Liver (tissue), 9 donors: ENCODE data around the gene PLA2G4F. TPM values are rescaled to one million over a fixed set of nuclear protein-coding genes. Genes with fewer than 3 reads are reported as not detected.

ENCODE experiments used
- DNase-seq: peaks from one replicate; pipeline ENCODE4 v3.0.0-alpha.2; 2017; ENCODE audit warnings: low spot score
- H3K27ac ChIP-seq, 2 donors: one replicate each; pipeline ENCODE4 v1.7.0; 2013; ENCODE audit warnings: inconsistent platforms in 2 of 2, low read length in 2 of 2, control low read depth in 1 of 2, low read depth in 1 of 2, mild to moderate bottlenecking in 1 of 2
- H3K27me3 ChIP-seq, 4 donors: one replicate each; pipeline versions ENCODE4 v1.6.1 to v1.7.0; 2013; ENCODE audit warnings: low read length in 3 of 4, inconsistent platforms in 1 of 4, mild to moderate bottlenecking in 1 of 4, moderate library complexity in 1 of 4; ENCODE audit not compliant: control insufficient read depth in 4 of 4, insufficient read depth in 4 of 4
- H3K36me3 ChIP-seq, 4 donors: one replicate each; pipeline versions ENCODE4 v1.6.1 to v1.7.0; 2013; ENCODE audit warnings: low read length in 3 of 4, mild to moderate bottlenecking in 3 of 4, low read depth in 1 of 4, moderate library complexity in 1 of 4; ENCODE audit not compliant: control insufficient read depth in 4 of 4, insufficient read depth in 3 of 4
- H3K4me1 ChIP-seq, 4 donors: one replicate each; pipeline versions ENCODE4 v1.6.1 to v1.7.0; 2013; ENCODE audit warnings: low read length in 3 of 4, mild to moderate bottlenecking in 3 of 4, moderate library complexity in 1 of 4; ENCODE audit not compliant: control insufficient read depth in 4 of 4, insufficient read depth in 4 of 4
- H3K4me3 ChIP-seq, 3 donors: one replicate each; pipeline versions ENCODE4 v1.6.1 to v1.7.0; 2013; ENCODE audit warnings: low read length in 3 of 3, control low read depth in 1 of 3, low read depth in 1 of 3, mild to moderate bottlenecking in 1 of 3
- H3K9ac ChIP-seq, 2 donors: one replicate each; pipeline ENCODE4 v1.7.0; 2013; ENCODE audit warnings: low read length in 2 of 2, mild to moderate bottlenecking in 2 of 2, moderate library complexity in 2 of 2, control low read depth in 1 of 2, low read depth in 1 of 2
- H3K9me3 ChIP-seq, 4 donors: one replicate each; pipeline versions ENCODE4 v1.6.1 to v1.7.0; 2013; ENCODE audit warnings: low read length in 3 of 4; ENCODE audit not compliant: control insufficient read depth in 4 of 4
- EGR1 ChIP-seq, 2 donors: IDR thresholded peaks; 2 replicates each; pipeline ENCODE4 v1.6.1; 2016 to 2018; ENCODE audit warnings: antibody characterized with exemption in 2 of 2, low read depth in 2 of 2
- FOXA1 ChIP-seq: IDR thresholded peaks from 2 replicates; pipeline ENCODE4 v1.6.1; 2016; ENCODE audit warnings: antibody characterized with exemption
- FOXA2 ChIP-seq: IDR thresholded peaks from 2 replicates; pipeline ENCODE4 v1.6.1; 2016; ENCODE audit warnings: antibody characterized with exemption
- GABPA ChIP-seq, 2 donors: IDR thresholded peaks in 1 of 2; conservative IDR thresholded peaks in 1 of 2; 2 replicates each; pipeline ENCODE4 v1.6.1; 2016; ENCODE audit warnings: antibody characterized with exemption in 2 of 2, mild to moderate bottlenecking in 1 of 2, moderate library complexity in 1 of 2
- JUND ChIP-seq, 2 donors: IDR thresholded peaks; 2 replicates each; pipeline ENCODE4 v1.6.1; 2016; ENCODE audit warnings: antibody characterized with exemption in 2 of 2
- NR2F2 ChIP-seq: IDR thresholded peaks from 2 replicates; pipeline ENCODE4 v1.6.1; 2016; ENCODE audit warnings: antibody characterized with exemption
- RAD21 ChIP-seq, 2 donors: IDR thresholded peaks; 2 replicates each; pipeline ENCODE4 v1.6.1; 2016; ENCODE audit warnings: antibody characterized with exemption in 2 of 2, mild to moderate bottlenecking in 2 of 2
- RXRA ChIP-seq, 2 donors: IDR thresholded peaks; 2 replicates each; pipeline ENCODE4 v1.6.1; 2017 to 2018; ENCODE audit warnings: antibody characterized with exemption in 2 of 2, mild to moderate bottlenecking in 1 of 2
- SP1 ChIP-seq: IDR thresholded peaks from 2 replicates; pipeline ENCODE4 v1.6.1; 2018; ENCODE audit warnings: antibody characterized with exemption, mild to moderate bottlenecking
- TAF1 ChIP-seq: conservative IDR thresholded peaks from 2 replicates; pipeline ENCODE4 v1.6.1; 2016; ENCODE audit warnings: antibody characterized with exemption, mild to moderate bottlenecking
- YY1 ChIP-seq: IDR thresholded peaks from 2 replicates; pipeline ENCODE4 v1.6.1; 2016; ENCODE audit warnings: antibody characterized with exemption, mild to moderate bottlenecking
- WGBS: extraction: QIAGEN DNeasy Blood & Tissue Kit; methylation state at CpG from one replicate; pipeline ENCODE4 v1.1.7; 2013; 5-methylcytosine and 5-hydroxymethylcytosine counted together
- polyA plus RNA-seq, 2 donors: library from polyadenylated mRNA; stranded (reverse) in 1 of 2; unstranded in 1 of 2; fragments of 200-250 nt in 1 of 2; fragments of >200 nt in 1 of 2; fragmentation: Nextera tagmentation in 1 of 2; extraction: Ambion mirVana in 1 of 2; gene quantifications; one replicate each; pipeline versions ENCODE4 v1.2.1 to v1.2.3, GENCODE V29; 2013 to 2015
- total RNA-seq, 2 donors: library from RNA; depleted of rRNA; stranded (reverse); fragments of >200 nt; gene quantifications; one replicate each; pipeline ENCODE4 v1.2.3, GENCODE V29; 2014
- TF ChIP-seq, protein P1 (sequence below): IDR thresholded peaks from 2 replicates; pipeline ENCODE4 v1.6.1; 2016; ENCODE audit warnings: antibody characterized with exemption
- TF ChIP-seq, protein P2 (sequence below): IDR thresholded peaks from 2 replicates; pipeline ENCODE4 v1.6.1; 2016; ENCODE audit warnings: antibody characterized with exemption
- TF ChIP-seq, protein P3 (sequence below): IDR thresholded peaks from 2 replicates; pipeline ENCODE4 v1.6.1; 2016; ENCODE audit warnings: antibody characterized with exemption, mild to moderate bottlenecking
- TF ChIP-seq, protein P4 (sequence below): IDR thresholded peaks from 2 replicates; pipeline ENCODE4 v1.6.1; 2016; ENCODE audit warnings: antibody characterized with exemption
- TF ChIP-seq, protein P5 (sequence below): fragments of 150-350 bp; IDR thresholded peaks from 2 replicates; pipeline ENCODE4 v1.5.1; 2017; ENCODE audit warnings: improper control_type of control experiment, low read depth, low read length; ENCODE audit not compliant: missing input control
- donor health status: healthy.
- donor health status: healthy.
- donor health status: healthy.
- donor health status: healthy.
- donor health status: healthy.

The PLA2G4F gene
- total and polyA plus RNA-seq, 4 donors = not detected

DNA sequence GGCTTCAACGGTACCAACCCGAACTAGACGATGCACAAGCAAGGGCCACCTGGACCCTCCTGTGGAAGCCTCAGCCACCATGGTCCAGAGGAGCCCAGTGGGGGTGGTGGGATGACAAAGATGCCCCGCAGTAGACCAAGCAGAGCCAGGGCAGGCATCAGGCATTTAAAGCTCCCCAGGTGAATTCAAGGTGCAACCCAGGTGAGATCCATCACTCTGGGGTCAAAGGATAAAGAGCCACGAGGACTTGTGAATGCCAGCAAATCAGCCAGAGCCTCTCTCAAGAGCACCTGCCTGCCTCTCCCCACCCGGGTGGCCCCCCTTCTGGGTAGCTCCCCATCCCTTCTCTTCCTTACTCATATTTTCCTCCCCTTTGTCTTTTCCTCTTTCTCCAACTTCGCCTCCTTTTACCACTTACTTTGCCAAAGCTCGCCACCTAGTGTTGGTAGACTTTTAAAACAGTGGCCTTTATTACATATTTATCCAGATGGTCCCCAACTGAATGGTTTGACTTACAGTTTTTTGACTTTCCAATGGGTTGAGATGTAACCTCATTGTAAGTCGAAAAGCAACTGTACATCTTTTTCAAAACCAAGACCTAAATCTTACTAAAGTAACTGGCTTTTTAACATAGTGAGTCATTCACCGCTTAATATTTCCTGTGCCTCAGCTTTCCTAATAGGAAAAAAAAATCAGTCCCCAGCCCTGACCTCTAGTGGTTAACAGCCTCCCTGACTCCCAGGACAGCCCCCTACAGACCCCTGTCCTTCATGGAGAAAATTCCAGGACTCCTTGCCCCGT, 18.8 kb downstream of the PLA2G4F start:
- 54% methylated on average over 11 of the region's 11 CpGs for WGBS
- DNase-seq = peak; percentile 28

DNA sequence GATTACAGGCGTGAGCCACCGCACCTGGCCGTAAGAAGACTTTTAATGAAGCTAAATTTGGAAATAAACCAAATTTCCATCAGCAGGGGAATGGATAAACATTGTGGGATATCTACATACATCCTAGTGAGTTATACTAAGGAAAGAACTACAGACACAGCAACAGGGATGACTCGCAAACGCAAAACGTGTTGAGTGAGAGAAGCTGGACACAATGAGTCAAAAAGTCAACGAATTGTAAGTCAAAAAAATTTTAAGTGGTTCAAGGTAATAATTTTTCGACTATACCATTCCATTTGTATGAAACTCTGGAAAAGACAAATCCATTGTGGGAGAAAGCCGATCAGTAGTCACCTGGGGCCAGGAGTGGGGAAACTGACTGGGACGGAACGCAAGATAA, 19.9 kb downstream of the PLA2G4F start:
- no peak for DNase-seq
- H3K9me3 ChIP-seq = peaks cover 0 to 7% (median 4%) of the 10 kb centered on the region in 4 donors
- H3K27ac ChIP-seq = no peak overlapping the region
- 86% methylated on average over 11 of the region's 11 CpGs for WGBS
- no peak overlapping the region for H3K4me3 ChIP-seq
- no peaks in the 10 kb centered on the region for H3K27me3 ChIP-seq
- peaks cover 0 to 1% (median 0%) of the 10 kb centered on the region in 4 donors for H3K4me1 ChIP-seq
- no peaks in the 10 kb centered on the region for H3K36me3 ChIP-seq
- H3K9ac ChIP-seq = no peak overlapping the region
- TF ChIP-seq, protein P1, sequence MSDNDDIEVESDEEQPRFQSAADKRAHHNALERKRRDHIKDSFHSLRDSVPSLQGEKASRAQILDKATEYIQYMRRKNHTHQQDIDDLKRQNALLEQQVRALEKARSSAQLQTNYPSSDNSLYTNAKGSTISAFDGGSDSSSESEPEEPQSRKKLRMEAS = no peak
- TF ChIP-seq NR2F2 (no peak), RXRA (IDR thresholded peaks at IDR 0.05) (no peak), YY1 (no peak), FOXA1 (no peak), FOXA2 (no peak), JUND (IDR thresholded peaks at IDR 0.05) (no peak), TAF1 (no peak), SP1 (no peak), GABPA (IDR thresholded peaks at IDR 0.05 in 1 of 2, conservative IDR thresholded peaks at IDR 0.05 in 1 of 2) (no peak), EGR1 (IDR thresholded peaks at IDR 0.05; ENCODE audit: low read depth in 2 of 2) (no peak)
- TF ChIP-seq, protein P2, sequence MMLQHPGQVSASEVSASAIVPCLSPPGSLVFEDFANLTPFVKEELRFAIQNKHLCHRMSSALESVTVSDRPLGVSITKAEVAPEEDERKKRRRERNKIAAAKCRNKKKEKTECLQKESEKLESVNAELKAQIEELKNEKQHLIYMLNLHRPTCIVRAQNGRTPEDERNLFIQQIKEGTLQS = no peak
- TF ChIP-seq, protein P3, sequence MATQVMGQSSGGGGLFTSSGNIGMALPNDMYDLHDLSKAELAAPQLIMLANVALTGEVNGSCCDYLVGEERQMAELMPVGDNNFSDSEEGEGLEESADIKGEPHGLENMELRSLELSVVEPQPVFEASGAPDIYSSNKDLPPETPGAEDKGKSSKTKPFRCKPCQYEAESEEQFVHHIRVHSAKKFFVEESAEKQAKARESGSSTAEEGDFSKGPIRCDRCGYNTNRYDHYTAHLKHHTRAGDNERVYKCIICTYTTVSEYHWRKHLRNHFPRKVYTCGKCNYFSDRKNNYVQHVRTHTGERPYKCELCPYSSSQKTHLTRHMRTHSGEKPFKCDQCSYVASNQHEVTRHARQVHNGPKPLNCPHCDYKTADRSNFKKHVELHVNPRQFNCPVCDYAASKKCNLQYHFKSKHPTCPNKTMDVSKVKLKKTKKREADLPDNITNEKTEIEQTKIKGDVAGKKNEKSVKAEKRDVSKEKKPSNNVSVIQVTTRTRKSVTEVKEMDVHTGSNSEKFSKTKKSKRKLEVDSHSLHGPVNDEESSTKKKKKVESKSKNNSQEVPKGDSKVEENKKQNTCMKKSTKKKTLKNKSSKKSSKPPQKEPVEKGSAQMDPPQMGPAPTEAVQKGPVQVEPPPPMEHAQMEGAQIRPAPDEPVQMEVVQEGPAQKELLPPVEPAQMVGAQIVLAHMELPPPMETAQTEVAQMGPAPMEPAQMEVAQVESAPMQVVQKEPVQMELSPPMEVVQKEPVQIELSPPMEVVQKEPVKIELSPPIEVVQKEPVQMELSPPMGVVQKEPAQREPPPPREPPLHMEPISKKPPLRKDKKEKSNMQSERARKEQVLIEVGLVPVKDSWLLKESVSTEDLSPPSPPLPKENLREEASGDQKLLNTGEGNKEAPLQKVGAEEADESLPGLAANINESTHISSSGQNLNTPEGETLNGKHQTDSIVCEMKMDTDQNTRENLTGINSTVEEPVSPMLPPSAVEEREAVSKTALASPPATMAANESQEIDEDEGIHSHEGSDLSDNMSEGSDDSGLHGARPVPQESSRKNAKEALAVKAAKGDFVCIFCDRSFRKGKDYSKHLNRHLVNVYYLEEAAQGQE = no peak
- TF ChIP-seq, protein P4, sequence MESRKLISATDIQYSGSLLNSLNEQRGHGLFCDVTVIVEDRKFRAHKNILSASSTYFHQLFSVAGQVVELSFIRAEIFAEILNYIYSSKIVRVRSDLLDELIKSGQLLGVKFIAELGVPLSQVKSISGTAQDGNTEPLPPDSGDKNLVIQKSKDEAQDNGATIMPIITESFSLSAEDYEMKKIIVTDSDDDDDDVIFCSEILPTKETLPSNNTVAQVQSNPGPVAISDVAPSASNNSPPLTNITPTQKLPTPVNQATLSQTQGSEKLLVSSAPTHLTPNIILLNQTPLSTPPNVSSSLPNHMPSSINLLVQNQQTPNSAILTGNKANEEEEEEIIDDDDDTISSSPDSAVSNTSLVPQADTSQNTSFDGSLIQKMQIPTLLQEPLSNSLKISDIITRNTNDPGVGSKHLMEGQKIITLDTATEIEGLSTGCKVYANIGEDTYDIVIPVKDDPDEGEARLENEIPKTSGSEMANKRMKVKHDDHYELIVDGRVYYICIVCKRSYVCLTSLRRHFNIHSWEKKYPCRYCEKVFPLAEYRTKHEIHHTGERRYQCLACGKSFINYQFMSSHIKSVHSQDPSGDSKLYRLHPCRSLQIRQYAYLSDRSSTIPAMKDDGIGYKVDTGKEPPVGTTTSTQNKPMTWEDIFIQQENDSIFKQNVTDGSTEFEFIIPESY = no peak

More for the DNA sequence above, 18.8 kb downstream of the PLA2G4F start:
- Histone ChIP-seq H3K36me3 (no peaks in the 10 kb centered on the region), H3K27me3 (no peaks in the 10 kb centered on the region), H3K4me3 (no peak overlapping the region), H3K9ac (no peak overlapping the region), H3K27ac (no peak overlapping the region), H3K9me3 (peaks cover 0 to 7% (median 4%) of the 10 kb centered on the region in 4 donors), H3K4me1 (peaks cover 0 to 1% (median 0%) of the 10 kb centered on the region in 4 donors)
- TF ChIP-seq JUND (IDR thresholded peaks at IDR 0.05) (no peak), YY1 (no peak), SP1 (no peak), TAF1 (no peak), GABPA (IDR thresholded peaks at IDR 0.05 in 1 of 2, conservative IDR thresholded peaks at IDR 0.05 in 1 of 2) (no peak), FOXA2 (no peak), RAD21 (IDR thresholded peaks at IDR 0.05) (peak; percentile 57 to 64)
- TF ChIP-seq, protein P1 = no peak
- TF ChIP-seq, protein P5, sequence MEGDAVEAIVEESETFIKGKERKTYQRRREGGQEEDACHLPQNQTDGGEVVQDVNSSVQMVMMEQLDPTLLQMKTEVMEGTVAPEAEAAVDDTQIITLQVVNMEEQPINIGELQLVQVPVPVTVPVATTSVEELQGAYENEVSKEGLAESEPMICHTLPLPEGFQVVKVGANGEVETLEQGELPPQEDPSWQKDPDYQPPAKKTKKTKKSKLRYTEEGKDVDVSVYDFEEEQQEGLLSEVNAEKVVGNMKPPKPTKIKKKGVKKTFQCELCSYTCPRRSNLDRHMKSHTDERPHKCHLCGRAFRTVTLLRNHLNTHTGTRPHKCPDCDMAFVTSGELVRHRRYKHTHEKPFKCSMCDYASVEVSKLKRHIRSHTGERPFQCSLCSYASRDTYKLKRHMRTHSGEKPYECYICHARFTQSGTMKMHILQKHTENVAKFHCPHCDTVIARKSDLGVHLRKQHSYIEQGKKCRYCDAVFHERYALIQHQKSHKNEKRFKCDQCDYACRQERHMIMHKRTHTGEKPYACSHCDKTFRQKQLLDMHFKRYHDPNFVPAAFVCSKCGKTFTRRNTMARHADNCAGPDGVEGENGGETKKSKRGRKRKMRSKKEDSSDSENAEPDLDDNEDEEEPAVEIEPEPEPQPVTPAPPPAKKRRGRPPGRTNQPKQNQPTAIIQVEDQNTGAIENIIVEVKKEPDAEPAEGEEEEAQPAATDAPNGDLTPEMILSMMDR = peak; percentile 35
- TF ChIP-seq, protein P4 = no peak
